DOHH2 (cell line): Measurements from ENCODE around the gene KCNA5.

Source experiments
- CTCF ChIP-seq: fragments of 200-600 bp; sonication (generic); IDR thresholded peaks from one replicate; pipeline ENCODE4 v1.5.1; 2014; ENCODE audit warnings: antibody characterized with exemption, mild to moderate bottlenecking, low read depth, low read length; ENCODE audit not compliant: poor library complexity, severe bottlenecking
- EZH2phosphoT487 ChIP-seq: fragments of 200-600 bp; sonication (generic); IDR thresholded peaks from 2 replicates; pipeline ENCODE4 v1.6.1; 2017; ENCODE audit warnings: borderline replicate concordance, mild to moderate bottlenecking, antibody characterized with exemption, low read length, moderate library complexity, mixed read lengths

- TF ChIP-seq EZH2phosphoT487 (no peak), CTCF (no peak)
These were observed 10.9 kb upstream of the KCNA5 start for GRCh38 chr12:5032821-5033220.
